Activated CD8-positive, alpha-beta memory T cell treated with anti-CD3 and anti-CD28 coated beads, Interleukin-2, amount 50 U/mL, for 4 hours (primary cell): ENCODE measurements around the gene ANO8.

Experiments
- DNase-seq: peaks from one replicate; pipeline ENCODE4 v3.0.0-alpha.2; 2020

ANO8 gene

DNA sequence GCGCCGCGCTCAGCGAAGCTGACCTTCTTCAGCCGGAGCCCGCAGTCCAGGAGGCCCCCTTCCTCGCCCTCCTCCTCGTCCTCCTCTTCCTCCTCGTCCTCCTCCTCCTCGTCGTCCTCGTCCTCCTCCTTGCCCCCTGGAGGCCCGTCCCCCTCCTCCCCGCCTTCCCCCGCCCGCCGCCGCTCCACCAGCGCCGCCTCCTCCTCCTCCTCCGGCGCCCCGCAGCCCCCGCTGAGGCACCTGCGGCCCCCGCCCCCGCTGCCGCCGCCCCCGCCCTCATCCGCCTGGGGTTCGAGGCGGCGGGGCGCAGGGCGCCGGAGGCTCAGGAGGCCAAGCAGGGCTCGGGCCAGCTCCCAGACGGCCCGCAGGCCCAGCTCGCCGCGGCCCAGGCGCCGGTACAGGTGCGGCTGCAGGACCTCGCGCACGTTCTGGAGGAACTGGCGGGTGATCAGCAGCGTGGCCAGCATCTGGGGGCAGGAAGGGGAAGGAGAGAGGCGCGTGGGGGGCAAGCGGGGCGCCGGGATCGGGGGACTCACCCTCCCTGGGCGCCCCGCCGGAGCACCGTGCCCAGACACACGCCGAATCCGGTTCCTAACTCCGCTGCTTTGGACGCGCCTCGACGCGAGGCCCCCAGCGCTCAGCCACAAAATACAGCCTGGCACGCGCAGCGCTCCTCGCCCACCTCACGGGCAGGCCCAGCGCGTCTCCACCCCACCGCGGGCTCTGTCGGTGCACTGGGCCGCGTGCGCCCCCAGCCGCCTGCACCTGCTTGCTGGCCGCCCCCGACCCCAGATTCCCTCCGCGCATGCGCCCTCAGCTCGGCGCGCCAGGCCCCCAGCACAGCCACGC is 5.9 kb downstream of the ANO8 start:
- DNase-seq: peak; percentile 56

DNA sequence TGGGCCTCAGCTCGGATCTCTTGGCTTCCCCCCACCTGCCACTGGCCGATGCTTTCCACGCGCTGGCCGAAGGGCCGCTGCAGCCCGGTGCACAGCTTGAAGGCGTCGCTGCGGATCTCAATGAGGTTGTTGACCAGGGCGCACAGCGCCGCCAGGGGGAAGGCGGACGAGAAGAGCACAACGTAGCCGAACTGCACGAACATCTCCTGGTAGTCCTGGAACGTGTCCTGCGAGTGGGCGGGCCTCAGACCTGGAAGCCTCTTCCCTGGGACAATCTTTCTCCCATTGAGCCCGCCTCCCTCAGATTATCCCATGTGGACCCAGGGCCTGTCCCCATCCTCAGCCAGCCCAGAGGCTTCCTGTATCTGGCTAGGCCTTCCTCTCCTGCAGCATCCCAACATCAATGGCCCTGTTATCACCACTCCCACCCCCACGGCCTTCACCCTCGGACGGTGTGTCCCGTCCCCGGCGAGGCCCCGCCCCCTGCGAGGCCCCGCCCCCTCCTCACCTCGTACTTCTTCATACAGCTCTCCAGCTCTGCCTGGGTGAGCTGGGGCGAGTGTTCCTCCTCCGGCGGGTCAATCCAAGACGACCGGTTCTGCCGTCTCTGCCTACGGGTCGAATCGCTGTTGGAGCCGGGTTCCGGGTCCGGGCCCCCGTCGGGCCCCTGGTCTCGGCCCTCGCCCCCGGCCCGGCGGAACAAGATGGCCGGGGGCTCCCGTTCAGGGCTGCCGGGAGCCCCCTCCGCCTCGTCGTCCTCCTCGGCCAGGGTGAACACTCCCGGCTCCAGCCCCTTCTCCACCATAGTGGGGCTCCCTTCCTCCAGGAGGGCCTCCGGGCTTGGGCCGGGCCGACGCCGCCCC is 6.8 kb downstream of the ANO8 start:
- DNase-seq: peak; percentile 54

DNA sequence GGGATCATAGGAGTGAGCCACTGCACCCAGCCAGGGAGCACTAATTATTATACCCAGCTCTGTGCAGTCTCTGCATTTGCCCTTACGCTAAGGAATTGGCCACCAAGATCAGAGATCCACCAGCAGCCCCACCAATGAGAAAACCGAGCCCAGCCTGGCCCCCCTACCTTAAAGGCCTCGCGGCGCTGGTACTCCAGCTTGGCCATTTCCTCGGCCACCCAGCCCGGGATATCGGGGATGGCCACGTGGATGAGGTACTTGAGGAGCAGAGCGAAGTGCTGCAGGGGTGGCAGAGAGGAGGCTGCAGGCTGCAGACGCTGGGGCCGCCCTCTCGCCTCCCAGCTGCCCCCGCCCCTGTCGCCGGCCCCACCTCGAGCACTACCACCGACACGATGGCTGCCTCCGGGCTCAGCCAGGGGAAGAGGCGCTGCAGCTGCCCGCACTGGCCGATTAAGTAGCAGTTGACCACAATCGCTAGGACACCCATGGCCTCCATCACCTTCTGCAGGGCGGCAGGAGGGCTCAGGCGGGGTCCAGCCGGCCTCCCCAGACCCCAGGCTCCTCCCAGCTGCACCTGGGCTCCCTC is 7.5 kb downstream of the ANO8 start:
- DNase-seq: no peak

DNA sequence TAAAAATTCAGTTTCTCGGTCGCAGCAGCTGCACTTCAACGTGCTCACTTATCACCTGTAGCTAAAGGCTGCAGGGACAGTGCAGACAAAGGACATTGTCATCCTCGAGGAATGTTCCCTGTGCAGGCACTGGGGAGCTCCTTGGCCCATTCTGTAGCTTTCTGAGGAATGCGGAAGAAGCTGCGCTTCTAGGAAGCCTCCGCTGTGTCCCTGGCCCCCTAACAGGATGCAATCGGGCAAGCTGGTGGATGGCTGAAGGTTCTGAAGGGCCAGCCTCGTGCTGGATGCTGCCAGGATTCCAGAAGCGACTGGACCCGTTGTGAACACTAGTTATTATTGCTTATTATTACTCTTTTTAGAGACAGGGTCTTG is 8.1 kb downstream of the ANO8 start:
- no peak for DNase-seq

DNA sequence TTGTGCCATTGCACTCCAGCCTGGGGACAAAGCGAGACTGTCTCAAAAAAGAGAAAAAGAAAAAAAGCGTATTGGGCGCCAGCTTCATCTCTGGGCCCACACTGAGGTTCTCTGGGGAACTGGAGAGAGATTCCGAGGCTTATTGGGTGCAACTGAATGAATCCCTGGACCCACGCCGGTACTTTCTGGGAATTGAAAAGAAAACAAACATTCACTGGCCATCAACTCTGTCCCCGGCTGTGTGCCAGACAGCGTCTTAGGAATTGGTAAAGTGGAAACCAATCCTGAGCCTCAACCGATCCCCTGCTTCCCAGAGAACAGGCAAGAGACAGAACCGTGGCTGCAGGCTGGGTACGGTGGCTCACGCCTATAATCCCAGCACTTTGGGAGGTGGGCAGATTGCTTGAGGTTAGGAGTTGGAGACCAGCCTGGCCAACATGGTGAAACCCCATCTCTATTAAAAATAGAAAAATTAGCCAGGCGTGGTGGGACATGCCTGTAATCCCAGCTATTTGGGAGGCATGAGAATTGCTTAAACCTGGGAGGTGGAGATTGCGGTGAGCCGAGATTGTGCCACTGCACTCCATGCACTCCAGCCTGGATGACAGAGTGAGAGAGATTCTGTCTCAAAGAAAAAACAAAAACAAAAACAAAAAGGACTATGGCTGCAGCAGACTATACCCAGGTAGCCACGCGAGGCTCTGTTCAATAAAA is 8.6 kb downstream of the ANO8 start:
- no peak for DNase-seq

DNA sequence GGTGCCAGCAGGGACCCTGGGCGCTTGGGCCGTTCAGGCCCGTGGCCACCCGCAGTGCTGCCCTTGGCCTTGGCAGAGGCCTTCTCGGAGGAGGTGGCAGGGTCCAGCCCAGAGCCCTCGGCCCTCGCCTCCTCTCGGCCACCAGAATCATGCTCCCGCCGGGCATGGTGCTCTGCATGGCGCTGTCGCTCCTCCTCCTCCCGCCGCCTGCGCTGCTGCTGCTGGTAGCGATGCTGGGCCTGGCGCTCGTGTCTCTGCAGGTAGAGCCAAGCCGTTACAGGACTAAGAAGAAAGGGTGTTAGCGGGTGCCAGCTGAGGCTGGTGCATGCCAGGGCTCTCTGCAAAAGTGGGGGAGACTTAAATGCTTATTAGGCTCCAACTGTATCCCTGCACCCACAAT is 9.5 kb downstream of the ANO8 start:
- DNase-seq: no peak

DNA sequence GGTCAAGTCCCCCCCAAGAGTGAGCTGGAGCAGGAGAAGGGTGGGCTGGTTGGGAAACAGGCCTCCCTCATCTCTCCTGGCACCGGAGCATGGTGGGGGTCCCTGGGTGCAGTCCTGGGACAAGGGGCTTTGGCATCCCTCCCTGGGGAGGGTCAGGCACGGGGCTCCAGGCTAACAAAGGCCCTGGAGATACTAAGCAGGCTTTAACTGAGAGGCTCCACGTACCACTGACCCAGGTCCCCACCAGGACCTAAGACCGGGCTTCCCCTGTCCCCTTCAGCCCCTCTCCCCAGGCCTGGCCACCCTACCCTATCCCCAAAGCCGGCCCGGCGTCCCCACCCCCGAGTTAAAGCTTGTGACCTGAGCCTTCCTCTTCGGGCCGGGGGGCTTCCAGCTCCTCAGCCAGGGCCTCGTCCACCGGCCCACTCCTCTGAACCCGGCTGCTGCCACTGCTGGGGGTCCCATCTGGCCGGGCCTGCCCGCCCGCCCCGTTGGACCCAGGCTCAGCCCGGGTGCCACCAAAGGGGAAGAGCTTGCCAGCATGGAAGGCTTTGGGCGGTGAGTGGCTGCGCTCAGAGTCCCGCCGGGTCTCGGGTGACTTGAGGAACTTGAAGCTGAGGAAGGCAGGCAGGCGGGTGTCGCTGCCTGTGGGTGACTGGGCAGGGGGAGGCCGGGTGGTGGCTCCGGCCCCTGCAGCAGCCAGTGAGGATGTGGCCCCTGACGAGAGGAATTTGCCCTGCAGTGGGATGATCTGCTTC is 10.1 kb downstream of the ANO8 start:
- DNase-seq: no peak

DNA sequence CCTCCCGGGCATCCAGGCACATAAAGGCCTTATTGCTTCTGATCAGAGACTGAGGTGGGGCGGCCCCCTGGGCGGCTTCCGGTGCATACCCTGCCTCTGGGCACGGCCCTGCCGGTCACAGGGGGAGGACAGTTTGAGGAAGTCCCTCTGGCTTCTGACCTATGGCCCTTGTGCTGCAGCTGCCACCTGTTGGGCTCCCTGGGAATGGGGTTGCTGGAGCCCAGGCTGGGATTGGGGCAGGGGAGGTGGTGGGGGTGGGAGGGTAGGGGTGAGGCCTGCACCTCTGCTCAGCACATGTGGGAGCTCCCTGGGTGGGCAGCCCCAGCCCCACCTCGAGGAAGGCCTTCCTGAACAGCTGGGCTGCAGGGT is 10.7 kb downstream of the ANO8 start:
- no peak for DNase-seq

DNA sequence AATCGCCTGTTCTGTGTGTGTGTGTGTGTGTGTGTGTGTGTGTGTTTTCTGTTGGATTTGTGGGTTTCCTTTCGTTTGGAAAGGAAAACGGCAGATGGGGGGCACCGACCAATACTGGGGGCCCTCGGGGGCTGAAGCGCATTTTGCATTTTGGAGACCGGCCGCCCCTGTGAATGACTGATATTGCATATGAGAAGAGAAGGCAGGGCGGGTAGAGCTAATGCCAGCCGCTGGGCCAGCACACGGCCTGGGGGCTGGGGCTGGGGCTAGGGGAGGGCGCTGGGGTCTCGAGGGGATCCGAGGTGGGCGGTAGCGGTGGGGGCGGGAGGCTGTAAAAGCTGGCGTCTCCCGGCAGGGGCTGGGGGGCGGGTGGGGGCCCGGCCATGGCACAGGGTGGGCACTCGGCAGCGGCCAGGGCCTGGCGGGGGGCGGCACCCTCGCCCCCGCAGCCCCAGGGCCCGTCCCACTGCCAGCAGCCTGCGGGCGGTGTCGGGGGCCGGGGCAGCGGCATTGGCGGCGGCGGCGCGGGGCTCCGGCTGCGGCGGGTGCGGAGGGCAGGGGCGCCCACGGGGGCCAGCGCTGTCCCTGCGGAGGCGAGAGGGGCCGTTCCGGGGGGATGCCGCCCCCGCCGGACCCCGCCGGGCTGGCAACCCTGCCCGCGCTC is 11.2 kb downstream of the ANO8 start:
- no peak for DNase-seq

DNA sequence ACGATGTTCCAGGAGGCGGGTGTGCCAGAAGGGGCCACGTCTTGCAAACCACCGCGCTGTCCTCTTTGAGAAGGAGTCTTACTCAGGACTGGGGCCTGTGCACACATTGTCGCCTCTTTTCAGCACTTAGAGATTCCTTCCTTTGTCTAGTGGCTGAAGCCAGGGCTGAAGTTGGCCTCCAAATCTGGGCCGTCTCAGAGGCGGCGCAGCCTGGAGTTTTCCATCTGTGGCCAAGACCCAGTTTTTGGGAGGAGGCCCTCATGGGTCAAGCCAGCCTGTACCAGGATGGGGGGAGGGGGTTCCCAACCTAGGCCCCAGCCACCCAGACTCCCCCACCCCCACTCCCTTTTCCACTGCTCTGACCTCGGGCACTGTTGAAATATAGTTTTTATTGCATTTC is 11.8 kb downstream of the ANO8 start:
- DNase-seq: no peak

DNA sequence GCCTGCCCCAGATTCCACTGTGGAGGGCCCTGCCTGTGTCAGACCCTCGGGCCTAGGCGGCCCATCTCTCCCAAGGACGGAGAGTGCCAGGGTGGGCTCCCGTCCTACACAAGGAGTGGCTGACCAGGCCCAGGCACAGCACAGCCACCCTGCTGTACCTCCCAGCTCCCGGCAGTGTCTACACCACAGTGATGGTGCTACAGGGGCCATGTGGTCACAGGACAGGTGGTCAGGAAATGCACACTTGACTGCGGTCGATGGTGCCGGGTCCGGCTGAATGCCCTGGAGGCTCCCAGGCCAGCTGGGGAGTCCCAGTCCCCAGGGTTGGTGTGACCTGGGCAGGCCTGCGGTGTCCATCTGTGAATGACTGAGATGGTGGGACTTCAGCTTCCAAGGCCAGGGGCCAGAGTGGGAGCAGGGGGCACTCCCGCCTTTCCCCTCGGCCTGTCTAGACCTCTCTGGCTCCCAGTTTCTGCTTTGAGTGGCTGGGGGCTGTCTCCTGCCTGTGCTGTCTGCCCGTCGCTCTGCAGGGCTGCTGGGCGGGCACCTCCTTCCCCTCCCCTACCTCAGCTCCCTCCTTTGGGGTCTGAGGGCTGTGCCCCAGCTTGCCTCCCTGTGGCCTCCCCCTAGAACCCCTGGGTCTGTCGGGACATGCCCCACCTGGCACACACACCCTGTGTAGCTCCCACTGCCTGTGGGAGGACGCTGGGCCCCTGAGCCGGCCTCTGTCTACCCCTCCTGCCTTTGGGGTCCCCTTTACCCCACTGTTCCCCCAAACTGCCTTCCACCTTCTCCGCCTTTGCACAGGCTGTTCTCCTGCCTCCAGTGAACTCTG is 12.8 kb downstream of the ANO8 start:
- no peak for DNase-seq

DNA sequence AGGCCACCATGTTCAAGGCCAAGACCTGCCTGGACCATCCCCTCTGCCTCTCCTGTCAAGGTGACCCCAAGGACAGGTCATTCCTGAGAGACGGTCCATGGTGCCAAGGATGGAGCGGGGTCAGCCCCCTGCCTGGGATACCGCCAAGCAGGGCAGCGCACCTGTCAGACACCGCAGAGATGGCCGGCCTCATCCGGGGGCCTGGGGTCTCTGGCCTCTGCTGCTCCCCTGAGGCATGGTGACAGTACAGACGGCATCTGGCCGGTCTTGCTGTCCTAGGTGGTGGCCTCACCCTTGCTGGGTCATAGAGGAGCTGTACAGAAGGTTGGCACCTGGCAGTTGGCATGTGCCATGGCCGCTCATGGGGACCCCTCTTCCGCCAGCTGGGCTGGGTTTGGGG is 14.2 kb downstream of the ANO8 start:
- DNase-seq: no peak

DNA sequence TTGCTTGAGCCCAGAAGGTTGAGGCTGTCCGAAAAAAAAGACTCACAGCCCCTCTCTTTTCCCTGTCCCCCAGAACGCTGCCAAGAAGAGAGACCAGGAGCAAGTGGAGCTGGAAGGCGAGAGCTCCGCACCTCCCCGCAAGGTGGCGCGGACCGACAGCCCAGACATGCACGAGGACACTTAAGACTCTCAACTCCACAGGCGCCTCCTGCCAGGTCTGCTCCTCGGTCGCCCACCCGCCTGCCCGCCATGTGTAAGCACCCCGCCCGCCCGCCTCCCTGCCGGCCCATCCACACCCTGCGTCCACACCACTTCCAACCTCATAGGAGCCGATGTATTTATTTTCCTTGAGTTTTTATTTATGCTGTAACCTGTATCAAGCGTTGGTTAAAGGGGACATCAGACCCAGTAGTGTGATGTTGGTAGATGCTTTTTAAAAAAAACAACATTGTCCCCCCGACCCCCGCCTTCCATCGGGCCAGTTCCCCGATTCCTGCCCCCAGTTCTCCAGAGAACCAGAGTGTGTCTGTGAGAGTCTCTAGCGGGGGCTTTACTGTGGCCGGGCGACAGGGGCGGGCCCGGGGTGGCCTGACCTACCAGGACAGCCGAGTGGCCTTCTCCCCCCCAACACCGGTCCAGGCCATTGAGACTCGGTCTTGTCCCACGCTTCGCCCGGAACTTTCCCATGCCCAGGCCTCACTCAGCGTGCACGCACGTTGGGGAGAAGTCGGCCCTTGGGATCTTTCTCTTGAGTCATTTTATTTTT is 15.0 kb downstream of the ANO8 start:
- no peak for DNase-seq

DNA sequence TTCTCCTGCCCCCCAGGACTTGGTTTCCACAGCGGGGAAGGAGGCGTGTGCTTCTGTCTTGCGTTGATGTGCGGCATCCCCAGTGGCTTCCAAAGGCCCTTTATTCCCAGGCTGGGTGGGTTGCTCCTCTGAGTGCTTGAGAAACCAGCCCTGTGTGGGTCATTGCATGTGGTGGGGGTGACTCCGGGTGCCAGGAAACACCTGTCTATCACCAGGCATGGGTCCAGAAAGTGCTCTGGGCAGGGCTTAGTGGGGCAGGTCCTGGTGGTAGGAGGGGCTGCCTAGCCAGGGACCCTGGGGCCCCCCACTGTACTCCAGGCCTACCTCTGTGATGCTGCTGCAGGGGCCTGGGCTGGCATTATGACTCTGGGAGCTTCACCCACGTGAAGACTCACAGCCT is 15.7 kb downstream of the ANO8 start:
- no peak for DNase-seq

DNA sequence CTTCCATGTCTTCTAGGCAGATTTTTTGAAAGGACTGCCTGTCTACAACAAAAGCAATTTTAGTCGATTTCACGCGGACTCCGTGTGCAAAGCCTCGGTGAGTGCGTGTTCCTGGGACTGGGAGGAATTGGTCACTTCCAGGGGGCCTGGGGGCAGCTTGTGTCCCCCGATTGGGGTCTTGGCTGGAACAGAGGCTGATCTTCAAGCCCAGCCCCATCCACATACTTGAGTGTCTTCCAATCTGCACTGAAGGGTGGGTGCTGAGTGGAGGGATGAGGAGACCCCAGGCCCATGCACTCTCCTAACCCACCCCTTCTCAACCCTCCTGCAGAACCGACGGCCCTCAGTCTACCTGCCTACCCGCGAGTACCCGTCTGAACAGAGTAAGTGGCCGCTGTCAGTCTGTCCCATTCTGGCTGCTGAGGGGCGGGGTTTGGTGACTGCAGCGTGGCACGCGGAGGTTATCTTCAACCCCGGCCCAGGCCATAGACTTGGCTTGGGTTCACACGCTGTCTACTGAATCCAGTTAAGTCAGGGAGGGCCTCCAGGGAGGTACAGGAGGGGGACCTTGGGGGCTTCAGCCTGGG is 20.6 kb downstream of the ANO8 start:
- DNase-seq: no peak

DNA sequence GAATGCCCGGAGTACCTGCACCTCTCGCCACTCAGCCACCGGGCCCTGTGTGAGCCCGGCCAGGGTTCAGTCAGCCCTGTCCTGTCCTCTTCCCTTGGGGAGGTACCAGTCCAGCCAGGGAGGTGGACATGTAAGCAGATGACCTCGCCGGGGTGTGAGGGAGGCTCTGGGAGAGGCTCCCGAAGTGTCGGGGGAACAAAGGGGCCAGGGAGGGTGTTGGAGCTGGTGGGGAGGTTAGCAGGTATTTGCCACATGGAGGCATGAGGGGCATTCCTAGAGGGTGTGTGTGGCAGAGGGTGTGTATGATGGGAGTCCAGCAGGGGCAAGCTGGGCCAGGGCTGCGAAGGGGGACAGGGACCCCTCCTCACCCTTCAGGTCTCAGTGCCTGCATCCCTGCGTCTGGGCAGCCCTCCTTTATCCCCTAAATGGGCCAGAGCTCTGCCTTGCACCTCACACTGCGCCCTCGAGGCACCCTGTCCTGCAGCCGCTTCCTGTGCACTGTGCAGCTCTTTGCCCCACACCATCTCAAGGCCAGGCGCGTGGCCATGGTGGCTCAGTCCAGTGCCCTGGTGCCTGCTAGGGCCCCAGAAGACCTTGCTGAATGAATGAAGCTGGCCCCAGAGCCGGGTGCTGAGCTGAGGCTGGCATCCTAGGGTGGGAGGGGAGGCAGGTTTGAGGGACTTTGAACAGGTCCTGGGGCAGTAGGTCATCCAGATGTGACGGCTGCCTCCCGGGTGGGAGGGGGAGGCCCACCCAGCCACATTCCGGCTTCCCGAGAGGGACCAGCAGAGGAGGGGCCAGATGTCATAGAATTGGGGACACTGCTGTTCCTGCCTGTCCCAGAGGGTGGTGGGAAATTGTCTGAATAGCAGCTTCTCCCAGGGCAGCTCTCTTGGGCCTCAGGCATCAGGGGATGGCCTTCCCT is 22.2 kb downstream of the ANO8 start:
- DNase-seq: no peak

DNA sequence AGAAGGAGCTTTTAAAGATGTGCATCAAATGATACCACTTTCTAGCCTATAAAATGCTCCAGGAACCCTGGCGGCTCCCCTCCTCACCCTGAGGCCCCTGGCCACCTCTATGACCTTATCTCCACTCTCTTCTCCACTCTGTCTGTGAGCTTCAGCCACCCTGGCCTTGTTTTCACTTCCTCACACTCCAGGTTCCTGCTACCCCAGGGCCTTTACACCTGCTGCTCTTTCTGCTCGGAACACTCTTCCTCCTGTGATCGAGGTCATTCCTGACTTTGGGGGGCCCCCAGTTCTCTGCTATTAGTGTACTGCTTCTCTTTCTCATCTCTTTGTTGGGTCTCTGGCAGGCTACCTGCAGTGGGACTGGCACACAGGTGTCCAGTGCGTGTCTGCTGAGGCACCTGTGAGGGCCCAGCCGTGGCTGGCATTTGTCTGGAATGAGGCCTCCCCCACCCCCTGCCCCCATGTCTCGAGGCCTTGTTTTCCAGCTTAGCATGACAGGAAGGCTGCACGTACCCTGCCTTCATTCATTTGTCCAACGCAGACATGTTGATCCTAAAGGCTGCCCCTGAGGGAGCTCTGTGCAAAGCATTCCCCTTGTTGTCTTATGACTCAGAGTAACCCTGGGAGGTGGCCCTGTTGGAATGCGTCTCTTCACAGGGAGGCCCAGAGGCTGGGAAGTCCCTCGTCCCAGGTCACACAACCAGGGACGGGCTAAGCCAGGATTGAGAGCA is 23.0 kb downstream of the ANO8 start:
- DNase-seq: no peak

DNA sequence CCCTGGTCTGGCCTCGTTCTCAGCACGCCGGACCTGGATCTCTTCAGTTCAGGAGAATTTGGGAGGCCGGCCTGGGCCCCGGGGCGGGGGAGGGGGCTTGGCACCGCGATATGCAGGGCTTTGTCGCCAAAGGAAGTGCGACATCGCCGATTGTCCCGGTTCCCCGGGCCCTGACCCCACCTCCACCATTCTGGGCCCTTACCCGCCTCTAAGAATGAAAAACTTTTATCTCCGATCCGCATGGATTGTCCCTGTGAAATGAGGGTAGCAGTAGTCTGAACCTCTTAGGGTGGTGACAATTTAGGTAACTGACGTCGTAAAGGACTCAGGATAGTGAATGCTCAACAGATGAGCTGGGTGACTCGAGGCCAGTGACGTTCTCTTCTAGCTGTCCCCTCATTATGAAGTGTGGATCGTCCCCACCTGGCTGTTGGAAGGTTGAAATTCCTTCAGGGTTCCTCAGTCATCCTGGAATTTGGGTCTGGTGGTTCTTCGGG is 24.6 kb downstream of the ANO8 start:
- no peak for DNase-seq
